Measurements from ENCODE around the gene ZFP36L2.
A peak's percentile ranks its signal among the peaks of the same experiment; 100 is the strongest.

Gene ZFP36L2

GRCh38 chr2:43226558-43226954 is at the start of gene ZFP36L2:
TSS of gene ZFP36L2 (minus strand) at chr2:43226606. CDS start at chr2:43226315, 291 bp downstream.
- peak; percentile 96 for DNase-seq

GRCh38 chr2:43274721-43275120 is 48.3 kb upstream of the ZFP36L2 start:
- no peak for DNase-seq

- peak; percentile 74 for DNase-seq
These were observed 47.6 kb upstream of the ZFP36L2 start for GRCh38 chr2:43274055-43274454.

GRCh38 chr2:43273529-43273928 is 47.1 kb upstream of the ZFP36L2 start:
- DNase-seq, result peak; percentile 87

GRCh38 chr2:43270930-43271615 is 44.7 kb upstream of the ZFP36L2 start:
- DNase-seq, result no peak

GRCh38 chr2:43270461-43270860 is 44.1 kb upstream of the ZFP36L2 start:
- no peak for DNase-seq

- no peak for DNase-seq
These were observed 43.3 kb upstream of the ZFP36L2 start for GRCh38 chr2:43269706-43270105.

GRCh38 chr2:43269074-43269572 is 42.7 kb upstream of the ZFP36L2 start:
- DNase-seq, result peak; percentile 86

- no peak for DNase-seq
These were observed 41.9 kb upstream of the ZFP36L2 start for GRCh38 chr2:43268066-43268953.

GRCh38 chr2:43267381-43267780 is 41.0 kb upstream of the ZFP36L2 start:
- no peak for DNase-seq

- no peak for DNase-seq
These were observed 40.3 kb upstream of the ZFP36L2 start for GRCh38 chr2:43266711-43267111.

GRCh38 chr2:43265421-43265820 is 39.0 kb upstream of the ZFP36L2 start:
- DNase-seq, result no peak

GRCh38 chr2:43265001-43265400 is 38.6 kb upstream of the ZFP36L2 start:
- DNase-seq, result peak; percentile 57

- no peak for DNase-seq
These were observed 36.5 kb upstream of the ZFP36L2 start for GRCh38 chr2:43262951-43263350.

GRCh38 chr2:43262239-43262638 is 35.8 kb upstream of the ZFP36L2 start:
- DNase-seq, result no peak

- no peak for DNase-seq
These were observed 33.1 kb upstream of the ZFP36L2 start for GRCh38 chr2:43259512-43259911.

GRCh38 chr2:43258547-43259156 is 32.2 kb upstream of the ZFP36L2 start:
- no peak for DNase-seq

- no peak for DNase-seq
These were observed 29.0 kb upstream of the ZFP36L2 start for GRCh38 chr2:43255296-43255910.

- DNase-seq, result no peak
These were observed 27.9 kb upstream of the ZFP36L2 start for GRCh38 chr2:43254331-43254730.

- DNase-seq, result peak; percentile 97
These were observed 24.8 kb upstream of the ZFP36L2 start for GRCh38 chr2:43251171-43251731.

GRCh38 chr2:43250015-43250414 is 23.6 kb upstream of the ZFP36L2 start:
- no peak for DNase-seq

GRCh38 chr2:43248621-43249020 is 22.2 kb upstream of the ZFP36L2 start:
- no peak for DNase-seq

GRCh38 chr2:43246641-43247040 is 20.2 kb upstream of the ZFP36L2 start:
- DNase-seq, result no peak

Measured in islet precursor cell (in vitro differentiated cells).